Middle frontal gyrus (tissue), 1 donor: Measurements from ENCODE around the gene DDX20.
A peak's percentile ranks its signal among the peaks of the same experiment; 100 is the strongest.

Experiments used
- DNase-seq: peaks from one replicate; pipeline ENCODE4 v3.0.0-alpha.2; 2015; ENCODE audit warnings: low spot score; ENCODE audit errors: extremely low spot score

The DDX20 gene, protein sequence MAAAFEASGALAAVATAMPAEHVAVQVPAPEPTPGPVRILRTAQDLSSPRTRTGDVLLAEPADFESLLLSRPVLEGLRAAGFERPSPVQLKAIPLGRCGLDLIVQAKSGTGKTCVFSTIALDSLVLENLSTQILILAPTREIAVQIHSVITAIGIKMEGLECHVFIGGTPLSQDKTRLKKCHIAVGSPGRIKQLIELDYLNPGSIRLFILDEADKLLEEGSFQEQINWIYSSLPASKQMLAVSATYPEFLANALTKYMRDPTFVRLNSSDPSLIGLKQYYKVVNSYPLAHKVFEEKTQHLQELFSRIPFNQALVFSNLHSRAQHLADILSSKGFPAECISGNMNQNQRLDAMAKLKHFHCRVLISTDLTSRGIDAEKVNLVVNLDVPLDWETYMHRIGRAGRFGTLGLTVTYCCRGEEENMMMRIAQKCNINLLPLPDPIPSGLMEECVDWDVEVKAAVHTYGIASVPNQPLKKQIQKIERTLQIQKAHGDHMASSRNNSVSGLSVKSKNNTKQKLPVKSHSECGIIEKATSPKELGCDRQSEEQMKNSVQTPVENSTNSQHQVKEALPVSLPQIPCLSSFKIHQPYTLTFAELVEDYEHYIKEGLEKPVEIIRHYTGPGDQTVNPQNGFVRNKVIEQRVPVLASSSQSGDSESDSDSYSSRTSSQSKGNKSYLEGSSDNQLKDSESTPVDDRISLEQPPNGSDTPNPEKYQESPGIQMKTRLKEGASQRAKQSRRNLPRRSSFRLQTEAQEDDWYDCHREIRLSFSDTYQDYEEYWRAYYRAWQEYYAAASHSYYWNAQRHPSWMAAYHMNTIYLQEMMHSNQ

DNA sequence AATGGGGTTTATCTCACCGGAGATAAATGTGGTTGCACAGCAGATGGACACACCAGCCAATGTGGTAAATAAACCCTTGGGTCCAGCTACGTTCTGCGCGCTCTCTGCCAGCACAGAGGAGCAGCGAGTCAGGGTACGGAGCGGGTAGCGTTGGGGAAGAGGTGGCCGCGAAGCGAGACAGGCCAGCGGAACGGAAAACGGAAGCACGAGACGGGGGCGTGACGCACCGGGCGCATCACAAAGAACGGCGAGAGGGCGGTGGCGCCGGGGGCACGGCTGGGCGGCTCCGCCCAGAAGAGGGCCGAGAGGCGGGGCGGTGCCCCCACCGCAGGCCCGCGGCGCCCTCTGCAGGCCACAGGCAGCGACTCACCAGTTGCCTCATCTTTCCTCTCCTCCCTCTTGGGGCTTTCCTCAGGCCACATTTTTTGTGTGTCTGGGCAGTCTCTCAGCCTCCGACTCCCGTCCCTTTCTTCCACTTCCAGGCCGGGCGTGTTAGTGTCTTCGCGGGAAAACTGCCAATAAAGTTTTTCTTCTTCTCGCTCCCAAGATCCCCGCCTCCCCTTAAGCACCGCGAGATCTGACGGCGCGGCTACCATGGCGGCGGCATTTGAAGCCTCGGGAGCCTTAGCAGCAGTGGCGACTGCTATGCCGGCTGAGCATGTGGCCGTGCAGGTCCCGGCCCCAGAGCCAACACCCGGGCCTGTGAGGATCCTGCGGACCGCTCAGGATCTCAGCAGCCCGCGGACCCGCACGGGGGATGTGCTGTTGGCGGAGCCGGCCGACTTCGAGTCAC lies at the start of gene DDX20:
DDX20 (plus strand) TSS at position 571 of the 793 bp plus-strand sequence; CDS start at position 595, 24 bp downstream.
- DNase-seq, result peak; percentile 82

DNA sequence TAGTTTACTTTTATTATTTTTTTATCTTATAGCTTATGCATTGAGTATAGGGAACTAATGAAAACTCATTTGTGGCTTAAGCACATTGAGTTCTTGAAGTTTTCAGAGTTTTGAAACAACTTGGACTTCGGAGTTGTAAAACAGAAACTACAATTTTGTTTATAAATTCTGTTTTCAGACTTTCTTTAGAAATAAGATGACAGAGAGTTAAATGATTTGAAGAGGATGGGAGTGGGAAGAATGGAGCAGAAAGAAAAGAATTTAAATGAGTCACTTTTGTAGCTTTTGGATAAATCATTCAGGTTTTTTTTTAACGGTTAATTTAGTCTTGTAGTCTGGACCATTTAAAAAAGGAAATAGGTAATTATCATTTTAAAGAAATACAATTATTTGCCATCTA lies 48.8 kb upstream of the DDX20 start:
- no peak for DNase-seq

DNA sequence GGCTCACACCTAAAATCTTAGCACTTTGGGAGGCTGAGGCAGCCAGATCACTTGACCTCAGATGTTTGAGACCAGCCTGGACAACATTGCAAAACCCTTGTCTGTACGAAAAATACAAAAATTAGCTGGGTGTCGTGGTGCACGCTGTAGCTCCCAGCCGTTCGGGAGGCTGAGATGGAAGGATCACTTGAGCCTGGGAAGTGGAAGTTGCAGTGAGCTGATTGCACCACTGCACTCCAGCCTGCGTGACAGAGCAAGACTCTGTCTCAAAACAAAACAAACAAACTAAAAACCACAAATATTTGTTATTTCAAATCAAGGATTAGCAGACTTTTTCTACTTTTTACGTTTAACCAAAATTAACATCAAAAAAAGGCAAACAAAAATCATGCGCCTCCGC lies 47.8 kb upstream of the DDX20 start:
- DNase-seq, result no peak

DNA sequence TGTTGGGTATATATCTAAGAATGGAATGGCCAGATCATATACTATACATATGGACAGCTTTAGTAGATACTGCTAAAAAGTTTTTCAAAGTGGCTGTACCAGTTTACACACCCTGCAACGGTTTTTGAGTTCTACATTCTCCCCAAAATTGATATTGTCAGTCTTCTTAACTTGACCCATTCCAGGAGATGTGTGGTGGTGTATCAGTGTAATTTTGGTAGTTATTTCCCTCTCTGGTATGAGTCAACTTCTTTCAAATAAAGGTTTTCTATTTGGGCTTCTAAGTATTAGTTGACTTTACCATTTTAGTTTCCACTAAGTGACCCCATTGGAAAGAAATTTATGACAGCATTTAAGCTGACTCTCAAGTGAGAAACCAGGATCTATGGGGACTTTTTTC lies 45.7 kb upstream of the DDX20 start:
- DNase-seq, result no peak

DNA sequence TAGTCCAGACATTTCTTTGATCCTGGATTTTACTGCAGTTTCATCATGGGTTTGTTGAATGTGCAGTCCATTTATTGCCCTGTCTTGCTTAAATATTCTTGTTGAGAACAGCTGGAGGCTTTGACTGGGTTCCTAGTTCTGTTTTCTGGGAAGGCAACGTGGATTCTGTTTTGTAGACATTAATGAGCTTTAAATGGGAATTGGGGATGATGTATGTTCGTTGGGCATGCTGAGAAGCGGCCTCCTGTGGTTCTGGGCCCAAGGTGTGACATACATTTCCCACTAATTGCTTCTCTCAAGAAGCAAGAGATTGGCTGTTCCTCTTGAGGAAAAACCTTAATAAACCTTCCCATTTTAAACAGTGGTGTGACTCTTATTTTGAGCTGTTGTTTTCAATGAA lies 39.4 kb upstream of the DDX20 start:
- DNase-seq, result no peak

DNA sequence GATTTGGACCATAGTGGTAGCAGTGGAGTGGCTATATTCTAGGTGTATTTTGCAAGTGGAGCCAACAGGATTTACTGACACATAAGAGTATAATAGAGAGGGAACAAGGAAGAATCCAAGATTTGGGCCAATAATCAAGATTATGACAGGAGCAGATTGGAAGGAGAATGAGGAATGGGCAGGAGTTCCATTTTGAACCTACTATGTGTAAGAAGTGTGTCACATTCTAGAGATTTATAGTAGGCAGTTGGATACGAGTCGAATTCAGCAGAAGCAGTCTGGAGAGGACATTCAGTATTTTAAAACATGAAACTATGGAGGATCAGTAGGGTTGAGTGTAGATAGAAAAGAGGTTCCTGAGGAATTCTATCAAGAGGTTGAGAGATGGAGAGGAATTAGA lies 38.3 kb upstream of the DDX20 start:
- DNase-seq, result no peak

DNA sequence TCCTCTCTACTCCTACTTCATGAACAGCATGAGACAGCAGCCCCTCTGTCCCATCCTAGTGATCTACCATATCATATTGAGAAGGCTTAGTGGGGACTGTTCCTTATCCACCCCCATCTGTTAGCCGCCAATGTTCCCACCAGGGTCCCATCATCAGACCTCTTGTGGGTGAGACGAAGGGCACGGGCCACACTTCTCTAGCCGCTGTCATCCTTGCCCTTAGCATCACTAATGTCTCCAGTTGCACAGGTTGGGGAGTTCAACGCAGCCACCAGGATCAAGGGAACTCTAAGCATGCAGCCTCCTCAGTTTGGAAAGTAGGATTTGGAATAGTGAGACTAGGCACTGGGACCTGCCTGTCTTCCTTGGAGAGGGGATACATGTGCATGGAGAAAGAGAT lies 36.6 kb upstream of the DDX20 start:
- no peak for DNase-seq

DNA sequence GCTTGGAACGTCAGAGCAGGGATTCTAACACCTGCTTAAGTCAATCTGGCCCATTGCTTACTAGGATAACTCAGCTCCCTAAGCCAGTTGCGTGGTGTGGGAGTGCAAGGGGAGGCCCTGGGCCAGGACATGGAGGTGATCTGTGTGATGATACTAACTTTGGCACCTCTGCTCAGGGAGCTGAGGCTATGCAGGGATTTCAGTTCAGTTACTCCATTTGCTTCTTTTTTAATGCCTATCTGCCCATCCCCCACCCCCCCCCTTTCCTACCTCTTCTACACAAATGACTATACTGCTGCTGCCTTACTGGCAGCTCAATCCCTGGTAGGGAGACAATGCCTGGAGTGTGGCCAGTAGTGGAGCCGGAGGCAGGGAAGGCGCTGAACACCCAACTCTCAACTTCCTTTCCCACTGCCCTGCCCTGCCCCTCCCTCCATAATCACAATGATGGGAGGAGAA lies 36.0 kb upstream of the DDX20 start:
- DNase-seq, result no peak

DNA sequence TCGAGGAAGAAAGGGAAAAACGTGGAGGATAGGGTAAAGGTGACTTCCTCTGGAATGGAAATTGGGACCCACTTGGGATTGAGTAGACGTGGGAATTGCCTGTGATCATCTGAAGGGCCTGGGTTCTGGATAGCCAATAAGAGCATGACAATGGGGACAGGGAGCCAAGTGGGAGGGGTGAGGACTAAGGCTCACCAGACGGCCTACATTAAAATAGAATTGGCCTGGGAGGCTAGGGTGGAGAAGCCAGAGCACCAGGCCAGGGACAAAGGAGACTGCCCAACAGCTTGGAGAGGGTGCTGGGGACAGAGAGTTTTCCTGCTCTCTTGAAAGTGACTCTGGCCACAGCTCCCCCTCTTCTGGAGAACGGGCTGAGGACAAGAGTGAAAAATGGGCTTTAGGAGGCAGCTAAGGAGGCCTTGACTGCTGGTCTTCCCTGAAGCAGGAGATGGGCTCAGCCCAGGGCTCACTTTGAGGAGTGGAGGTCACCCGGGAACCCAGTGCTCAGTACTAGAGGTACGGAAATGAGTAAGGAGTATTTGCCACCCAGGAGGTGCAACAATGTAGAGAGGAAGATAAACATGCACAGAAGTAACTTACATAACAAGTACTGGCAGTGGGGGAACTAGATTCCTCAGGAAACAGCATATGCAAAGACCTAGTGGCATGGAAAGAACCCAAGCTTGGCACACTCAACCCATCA lies 35.3 kb upstream of the DDX20 start:
- DNase-seq, result no peak

DNA sequence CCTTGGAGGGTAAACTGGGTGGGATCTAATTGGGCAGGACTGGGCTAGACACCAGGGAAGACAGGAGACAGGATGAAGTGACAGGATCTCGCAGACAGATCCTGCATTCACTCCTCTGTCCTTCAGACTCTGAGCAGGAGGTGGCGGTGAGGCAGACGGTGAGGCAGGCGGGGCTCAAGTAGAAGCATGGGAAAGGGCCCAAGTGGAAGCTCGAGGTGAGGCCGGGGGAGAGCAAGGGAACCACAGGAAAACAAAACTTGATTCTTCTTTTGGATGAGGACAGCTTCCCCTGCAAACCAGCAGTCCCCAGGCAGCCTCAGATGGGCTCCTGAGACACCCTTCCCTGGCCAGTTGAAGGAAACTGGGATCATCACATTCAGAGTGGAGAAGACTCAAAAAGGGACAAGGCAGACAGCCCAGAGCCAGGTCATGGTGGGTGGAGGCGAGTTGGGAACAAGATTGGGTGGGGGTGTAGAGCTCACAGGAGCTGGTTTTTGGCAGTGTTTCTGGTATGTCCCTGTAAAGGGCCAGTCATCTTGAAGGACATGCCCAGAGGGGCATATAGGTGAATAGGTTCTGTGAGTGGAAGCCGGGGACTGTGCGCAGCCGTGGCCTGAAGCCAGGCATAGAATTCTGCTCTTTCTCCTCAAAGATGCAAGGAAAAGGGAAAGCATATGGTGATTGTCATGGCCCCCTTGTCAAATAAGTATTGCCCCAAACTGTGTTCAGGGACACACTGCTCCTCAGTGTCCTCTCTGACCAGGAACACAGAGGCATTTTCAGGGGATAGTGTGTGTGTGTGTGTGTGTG lies 34.5 kb upstream of the DDX20 start:
- no peak for DNase-seq

DNA sequence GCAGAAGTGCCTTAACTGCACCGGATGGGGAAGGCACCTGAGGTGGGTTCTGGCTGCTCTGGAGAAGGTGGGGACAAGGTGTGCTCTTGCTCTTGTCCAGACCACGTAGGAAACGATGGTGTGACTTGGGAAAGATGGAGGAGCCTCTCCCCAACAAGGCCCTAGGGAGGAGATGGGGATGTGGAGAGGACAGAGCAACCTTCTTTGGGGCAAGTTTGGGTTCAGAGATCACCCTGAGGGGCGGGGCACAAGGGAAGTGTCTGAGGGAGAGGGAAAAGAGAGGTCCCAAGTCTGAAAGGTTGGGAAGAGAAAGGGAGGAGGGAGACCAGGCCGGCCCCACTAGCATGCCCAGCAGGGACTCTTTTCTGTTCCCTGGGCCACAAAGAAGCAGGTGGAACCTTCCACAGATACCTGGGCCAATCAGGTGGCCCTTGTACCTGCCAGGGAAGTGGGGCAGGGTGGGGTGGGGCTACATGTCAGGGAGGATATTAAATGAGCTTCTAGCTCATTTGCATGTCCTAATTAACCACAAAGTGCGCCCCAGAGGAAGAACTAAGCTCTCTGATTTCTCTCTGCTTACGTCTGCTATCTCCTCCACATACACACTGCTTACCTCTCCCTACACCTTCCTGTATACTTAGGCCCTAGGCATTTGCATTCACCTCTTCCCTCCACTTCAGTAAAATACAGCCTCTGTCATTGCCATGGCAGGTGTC lies 32.5 kb upstream of the DDX20 start:
- no peak for DNase-seq

DNA sequence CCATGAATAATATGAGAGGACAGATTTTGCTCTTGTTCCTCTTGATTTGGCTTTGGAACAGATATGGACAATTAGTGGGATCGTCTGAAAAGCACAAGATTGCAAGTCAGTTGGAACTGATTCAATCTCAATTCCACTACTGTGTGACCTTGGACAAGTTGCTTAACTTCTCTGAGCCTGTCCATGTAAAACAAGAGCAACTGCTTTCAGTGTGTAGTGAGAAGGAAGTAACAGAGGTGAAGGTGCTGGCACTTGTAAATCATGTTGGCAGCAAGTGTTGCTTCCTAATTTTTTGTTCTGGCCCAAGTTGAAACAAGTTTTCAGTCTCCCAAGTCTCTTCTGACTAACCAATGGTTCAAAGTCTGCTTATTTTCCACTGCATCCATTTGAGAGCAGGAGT lies 31.8 kb upstream of the DDX20 start:
- DNase-seq, result no peak

DNA sequence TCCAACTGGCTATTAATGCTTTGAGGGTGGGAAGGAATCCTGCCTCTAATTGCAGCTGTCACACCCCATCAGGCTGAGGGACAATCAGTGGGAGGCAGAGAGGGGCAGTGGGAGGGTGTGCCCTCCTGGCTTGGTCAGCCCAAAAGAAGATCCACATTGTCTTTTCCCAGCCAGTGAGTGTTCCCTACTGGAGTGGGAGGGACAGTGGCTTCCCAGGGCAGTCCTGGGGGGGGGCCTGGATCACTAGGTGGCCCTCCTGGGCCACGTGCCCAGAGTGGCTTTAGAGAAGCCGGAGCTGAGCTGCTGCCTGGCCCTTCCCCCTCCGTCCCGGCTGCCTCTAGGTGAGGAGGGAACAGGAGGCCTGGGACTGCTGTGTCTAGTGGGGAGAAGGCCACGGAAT lies 30.5 kb upstream of the DDX20 start:
- DNase-seq, result no peak

DNA sequence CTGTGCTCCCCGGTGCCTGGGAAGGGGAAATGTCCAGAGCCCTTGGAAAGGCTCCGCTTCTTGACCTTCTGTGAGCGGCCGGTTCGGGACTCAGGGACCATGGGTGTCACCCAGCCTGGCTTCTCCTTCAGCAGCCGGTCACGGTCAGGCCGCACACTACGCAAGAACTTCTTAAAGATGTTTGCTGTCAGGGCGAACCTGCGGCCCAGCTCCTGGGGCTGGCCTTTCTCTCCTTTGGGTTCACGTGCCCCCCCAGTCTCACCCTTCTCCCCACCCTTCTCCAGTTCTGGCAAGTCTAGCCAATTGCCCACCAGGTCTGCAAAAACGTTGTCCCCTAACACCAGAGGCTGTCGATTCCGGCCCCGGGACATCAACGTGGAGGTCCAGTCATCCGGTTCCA lies 28.6 kb upstream of the DDX20 start:
- no peak for DNase-seq

DNA sequence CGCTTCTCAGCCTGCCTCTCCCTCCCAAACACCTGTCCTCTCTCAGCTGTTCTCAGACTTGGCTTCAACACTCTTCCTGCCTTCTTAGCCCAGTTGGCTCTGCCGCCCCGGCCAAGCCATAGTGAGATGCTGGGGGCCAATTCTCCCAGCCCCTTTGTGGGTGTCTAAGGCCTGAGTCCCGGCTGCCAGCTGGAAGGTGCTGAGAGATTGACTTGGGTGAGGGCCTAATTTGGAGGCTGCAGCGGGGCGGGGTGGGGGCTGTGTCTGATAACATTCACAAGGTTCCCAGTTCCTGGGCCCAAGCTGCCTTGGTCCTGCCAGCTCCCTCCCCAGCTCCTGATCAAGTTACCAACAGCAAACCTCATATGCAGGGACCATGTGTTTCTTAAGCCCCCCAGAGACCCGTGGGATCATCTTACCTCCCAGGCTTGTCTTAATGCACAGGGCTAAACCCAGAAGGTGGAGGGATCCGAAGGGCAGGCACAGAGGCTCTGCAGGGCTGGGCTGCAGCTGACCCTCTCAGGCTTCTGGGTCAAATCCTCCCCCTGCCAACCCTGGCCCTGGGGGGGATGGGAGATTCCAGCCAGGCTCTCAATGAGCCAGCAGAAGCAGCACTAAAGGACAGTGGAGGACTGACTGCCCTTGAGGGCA lies 26.3 kb upstream of the DDX20 start:
- no peak for DNase-seq

DNA sequence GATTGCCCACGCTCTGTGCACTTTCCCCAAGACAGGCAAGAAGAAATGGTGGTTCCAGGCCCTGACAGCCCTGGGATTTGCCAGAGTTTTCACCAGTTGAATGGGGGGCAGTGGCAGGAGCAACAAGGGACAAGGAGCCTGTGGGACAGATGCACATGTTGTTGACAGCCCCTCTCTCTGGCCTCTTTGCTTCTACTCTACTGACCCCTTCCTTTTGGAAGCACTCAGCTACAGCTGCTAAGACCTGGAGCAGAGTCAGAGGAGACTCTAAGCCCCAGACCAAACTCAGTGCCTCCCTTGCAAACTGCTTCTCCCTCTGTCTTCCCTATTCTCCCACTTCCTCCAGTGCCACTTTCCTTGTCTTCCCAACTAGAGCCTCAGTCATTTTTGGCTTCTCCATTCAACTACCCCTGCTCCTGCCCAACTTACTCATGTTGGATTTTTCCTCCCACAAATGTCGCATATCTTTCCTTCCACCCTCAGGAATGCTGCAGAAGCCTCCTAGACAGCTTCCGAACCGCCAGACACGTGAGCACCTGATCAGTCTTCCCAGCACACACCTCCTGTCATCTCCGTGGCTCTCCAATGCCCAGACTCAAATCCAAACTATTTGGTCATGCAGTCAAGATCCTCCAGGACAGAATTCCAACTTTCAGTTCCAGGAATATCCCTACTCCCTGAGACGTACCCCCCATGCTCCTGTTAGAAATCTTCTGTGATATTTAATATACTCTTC lies 25.6 kb upstream of the DDX20 start:
- no peak for DNase-seq

DNA sequence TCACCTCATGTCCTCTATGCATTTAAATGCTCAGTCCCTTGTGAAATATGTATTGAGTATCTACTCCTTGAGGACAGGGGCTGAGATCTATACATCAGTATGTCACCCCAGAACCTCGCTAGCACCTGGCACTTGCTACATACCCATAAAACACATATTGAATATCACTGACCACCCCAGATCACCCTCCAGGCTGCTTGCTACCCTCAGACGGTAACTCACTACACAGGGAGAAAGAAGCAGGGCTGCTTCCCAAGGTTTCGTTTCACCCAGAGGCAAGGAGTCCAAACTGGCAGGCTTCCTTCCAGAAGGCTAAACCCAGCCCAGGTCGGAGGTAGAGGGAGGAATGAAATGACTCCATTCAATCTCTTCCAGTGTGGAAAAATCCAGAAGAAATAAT lies 25.0 kb upstream of the DDX20 start:
- no peak for DNase-seq

DNA sequence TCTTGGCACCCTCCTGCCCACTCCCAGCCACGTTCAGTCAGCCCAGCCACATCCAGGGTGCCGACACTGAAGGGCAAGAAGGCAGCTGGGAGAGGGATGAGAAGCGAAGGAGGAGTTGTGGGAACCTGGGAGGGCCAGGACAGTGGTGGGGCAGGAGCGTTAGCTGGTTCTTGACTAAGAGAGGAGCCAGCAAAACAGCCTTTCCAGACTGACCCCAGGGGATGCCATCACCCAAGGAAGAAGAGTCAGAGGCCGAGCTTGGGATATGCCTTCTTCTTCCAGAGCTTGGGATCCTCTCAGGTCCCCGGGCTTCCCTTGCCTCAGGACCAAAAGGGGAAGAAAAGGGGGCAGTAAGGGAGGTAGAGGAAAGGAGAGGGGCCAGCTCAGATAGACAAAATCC lies 23.7 kb upstream of the DDX20 start:
- DNase-seq, result no peak
